LoVo (cell line): ENCODE measurements around the gene B3GAT3.
"Not testable (repeated sequence)": the region's sequence is repeated elsewhere in the genome, so short reads cannot be mapped to it uniquely, and the experiment has no call there.

Experiments
- DNase-seq: peaks from one replicate; pipeline ENCODE4 v3.0.0-alpha.2; 2016; ENCODE audit warnings: low spot score

The B3GAT3 gene

DNA sequence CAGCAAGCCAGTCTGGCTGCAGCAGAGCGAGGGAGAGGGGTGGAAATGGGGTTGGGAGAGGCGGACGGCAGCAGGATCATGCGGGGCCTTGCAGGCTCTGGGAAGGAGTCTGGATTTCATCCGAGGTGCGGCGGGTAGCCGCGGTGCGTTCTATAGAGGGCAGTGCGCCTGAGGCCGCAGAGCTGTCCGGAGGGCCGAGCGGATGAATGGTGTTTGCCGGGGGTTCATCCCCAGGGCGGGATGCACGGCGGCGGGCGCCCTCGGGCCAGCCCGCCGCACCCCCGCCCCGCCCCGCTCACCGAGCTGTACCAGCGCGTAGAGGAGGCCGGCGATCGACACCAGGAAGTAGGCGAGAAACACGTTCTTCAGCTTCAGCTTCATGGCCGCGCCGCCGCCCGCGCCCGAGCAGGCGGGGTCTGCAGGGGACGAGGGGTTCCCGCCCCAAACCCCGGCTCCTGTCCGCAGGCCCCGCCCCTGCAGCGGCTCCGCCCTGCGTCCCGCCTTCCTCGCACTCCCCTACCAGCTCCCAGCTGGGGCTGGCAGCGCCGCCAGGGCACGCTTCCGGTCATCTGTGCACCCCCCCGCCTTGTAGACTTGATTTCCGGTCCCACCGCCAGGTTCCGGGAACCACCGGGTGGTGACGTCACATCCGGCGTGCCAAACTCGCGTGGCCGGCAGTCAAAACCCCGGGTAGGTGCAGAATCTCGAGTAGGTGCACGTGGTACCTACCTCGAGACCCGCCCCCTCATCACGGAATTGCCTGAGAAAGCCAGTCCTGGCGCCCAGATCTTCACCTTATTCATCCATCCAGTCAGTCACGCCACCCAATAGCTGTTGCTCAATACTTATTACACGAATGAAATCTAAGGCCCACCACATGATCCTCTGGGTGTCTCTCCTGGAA lies at the start of gene B3GAT3:
B3GAT3 (minus strand) TSS at position 420 of the 904 bp plus-strand sequence; CDS start at position 381, 39 bp downstream.
- DNase-seq: peak; percentile 97

DNA sequence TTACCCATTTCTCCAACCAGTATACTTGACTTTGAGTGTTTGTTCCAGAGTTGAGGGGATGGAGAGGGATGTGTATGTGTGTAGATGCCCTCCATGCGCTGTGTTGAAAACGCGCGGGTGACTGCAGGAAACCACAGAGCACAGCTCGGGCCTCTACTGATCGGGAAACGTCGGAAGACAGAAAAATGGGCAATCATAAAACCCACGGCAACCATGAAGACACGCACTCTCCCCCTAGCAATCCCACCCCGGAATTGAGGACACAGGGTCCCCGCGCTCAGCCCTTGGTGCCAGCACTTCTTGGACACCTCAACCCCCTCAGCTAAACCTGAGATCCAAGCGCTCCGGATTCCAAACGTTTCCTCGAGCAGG lies 49.4 kb upstream of the B3GAT3 start:
- DNase-seq: peak; percentile 42

DNA sequence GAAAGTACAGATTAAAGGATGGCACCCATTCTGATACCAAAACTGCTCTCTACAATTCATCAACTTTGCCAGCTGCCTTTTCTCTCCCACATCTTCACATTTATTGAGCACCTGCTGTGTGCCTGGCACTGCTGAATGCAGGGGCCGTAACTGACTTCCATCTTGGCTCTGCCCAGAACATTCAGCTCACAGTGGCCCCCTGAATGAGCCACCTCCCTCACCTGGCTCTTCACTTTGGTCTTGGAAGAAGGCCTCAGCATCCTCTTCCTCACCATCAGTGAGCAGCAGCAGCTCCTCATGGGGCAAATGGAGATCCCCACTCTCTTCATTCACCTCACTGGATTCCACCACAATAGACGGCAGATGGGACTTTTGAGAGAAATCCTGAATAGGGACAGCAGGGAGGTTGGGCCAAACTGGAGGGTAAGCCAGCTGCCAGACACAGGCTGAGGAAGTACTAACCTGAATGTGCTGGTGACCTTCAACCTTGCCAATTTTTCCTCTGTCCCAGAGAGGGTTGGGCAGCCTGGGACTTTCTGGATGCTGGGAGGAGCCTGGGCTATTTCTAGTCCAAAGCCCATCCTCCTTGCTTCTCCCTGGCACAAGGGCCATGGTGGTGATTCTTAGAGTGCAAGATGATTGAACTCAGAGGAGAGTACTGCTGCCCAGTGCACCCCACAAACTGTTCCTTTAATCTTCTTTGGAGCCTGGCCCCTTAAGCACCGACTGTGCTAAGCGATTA lies 47.8 kb upstream of the B3GAT3 start:
- DNase-seq: no peak

DNA sequence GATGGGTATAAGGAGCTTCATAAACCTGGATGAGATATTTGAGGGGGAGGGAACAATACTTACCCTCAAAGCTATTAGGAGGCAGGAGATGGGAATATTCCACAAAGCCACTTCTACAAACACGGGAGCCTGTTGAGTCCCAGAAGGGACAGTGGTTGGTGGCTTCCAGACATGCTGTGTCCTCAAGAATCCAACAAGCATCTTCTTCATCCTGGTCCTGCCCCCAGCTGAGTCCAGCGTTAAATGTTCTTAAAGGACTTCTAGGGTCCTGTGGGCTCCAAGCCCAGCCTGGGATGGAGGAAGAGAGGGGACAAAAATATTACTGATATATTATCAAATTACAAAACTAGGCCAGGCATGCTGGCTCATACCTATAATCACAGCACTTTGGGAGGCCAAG lies 45.7 kb upstream of the B3GAT3 start:
- no peak for DNase-seq

DNA sequence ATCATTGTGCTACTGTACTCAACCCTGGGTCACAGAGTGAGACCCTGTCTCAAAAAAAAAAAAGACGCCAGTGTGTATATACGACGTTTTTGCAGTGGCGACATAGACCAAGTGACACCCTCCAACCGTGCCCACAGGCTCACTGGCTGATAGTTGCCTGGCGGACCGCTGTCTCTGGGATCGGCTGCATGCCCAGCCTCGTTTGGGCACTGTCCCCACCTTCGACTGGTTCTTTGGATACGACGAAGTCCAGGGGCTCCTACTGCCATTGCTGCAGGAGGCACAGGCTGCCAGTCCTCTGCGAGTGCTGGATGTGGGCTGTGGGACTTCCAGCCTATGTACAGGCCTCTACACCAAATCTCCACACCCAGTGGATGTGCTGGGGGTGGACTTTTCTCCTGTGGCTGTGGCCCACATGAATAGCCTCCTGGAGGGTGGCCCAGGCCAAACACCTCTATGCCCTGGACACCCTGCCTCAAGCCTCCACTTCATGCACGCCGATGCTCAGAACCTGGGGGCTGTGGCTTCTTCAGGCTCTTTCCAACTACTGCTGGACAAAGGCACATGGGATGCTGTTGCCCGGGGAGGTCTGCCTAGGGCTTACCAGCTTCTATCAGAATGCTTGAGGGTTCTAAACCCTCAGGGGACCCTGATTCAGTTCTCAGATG lies 44.6 kb upstream of the B3GAT3 start:
- DNase-seq: no peak

DNA sequence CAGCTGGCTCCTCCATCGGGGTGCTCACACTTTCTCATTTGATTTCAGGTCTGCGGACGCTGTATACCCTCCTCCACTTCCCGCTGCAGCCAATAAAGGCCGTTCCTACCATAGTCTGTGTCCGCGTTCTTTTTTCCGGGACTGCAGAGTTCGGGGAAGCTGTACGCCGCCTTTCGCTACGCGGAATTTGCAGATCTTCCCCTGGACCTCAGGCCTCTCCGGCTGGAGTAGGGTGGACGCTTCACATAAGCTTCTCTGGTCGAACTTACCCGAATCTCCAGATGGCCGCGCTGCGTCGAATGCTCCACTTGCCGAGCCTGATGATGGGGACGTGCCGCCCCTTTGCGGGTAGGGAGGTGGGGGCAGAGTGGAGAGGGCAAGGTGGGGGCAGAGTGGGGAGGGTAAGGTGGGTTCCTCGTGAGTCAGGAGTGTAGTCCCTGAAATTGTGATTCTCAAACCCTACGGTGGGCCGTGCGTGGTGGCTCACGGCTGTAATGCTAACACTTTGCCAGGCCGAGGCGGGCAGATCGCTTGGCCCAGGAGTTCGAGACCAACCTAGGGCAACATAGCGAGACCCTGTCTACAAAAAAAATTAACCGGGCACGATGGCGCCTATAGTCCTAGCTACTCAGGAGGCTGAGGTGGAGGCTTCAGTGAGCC lies 43.9 kb upstream of the B3GAT3 start:
- DNase-seq: no peak

DNA sequence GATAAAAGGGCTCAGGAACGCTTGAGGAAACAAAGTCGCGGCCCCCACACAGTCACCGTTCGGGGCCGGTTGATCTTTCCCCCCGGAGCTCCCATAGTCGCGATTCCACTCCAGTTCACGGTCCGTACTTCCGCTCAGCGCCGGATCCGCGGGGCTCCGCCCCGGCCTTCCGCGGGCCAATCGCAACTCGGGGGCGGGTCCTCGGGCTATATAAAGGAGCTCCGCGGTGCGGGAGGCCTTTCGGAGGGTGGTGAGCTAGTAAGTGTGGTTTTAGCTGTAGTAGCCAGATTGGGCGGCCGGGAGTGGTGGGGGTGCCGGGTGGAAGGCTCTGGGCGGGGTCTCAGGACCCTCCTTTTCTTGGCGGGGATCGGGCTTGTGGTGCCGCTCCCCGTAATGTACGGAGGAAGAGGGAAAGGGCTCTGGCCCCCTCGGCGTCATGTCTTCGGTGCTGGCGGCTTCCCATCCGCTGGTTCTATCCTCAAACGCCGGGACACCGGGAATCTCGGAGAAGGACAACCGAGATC lies 43.4 kb upstream of the B3GAT3 start, which contains the start of the genes C11orf98 and CSKMT:
C11orf98 (minus strand) TSS at position 136 of the 524 bp plus-strand sequence; CDS start at position 95, 41 bp downstream.
CSKMT (plus strand) TSS at position 238 of the 524 bp plus-strand sequence. CDS start 568 bp downstream, outside the sequence.
- DNase-seq: peak; percentile 93

DNA sequence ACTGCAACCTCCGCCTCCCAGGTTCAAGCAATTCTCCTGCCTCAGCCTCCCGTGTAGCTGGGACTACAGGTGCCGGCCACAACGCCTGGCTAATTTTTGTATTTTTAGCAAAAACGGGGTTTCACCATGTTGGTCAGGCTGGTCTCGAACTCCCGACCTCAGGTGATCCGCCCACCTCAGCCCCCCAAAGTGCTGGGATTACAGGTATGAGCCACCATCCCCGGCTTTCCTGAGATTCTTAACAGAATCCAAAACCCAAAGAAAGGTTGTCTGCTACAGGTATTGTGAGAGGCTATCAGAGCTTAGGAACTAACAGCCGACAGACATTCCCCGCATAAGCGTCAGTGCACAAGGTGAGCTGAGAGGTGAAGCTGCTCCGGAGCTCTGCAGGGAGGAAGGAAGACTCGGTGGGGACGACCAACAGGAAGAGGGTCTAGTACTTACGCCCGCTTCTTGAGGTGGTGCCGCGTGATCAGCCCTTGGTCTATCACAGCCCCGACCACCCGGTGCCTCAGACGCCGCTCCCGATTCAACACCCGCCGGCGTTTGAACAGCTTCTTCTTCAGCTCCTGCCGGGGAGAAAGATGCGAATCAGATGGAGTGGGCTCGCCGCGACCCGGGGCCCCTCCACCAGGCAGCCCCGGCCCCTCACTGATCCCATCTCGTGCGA lies 42.8 kb upstream of the B3GAT3 start:
- peak; percentile 55 for DNase-seq

DNA sequence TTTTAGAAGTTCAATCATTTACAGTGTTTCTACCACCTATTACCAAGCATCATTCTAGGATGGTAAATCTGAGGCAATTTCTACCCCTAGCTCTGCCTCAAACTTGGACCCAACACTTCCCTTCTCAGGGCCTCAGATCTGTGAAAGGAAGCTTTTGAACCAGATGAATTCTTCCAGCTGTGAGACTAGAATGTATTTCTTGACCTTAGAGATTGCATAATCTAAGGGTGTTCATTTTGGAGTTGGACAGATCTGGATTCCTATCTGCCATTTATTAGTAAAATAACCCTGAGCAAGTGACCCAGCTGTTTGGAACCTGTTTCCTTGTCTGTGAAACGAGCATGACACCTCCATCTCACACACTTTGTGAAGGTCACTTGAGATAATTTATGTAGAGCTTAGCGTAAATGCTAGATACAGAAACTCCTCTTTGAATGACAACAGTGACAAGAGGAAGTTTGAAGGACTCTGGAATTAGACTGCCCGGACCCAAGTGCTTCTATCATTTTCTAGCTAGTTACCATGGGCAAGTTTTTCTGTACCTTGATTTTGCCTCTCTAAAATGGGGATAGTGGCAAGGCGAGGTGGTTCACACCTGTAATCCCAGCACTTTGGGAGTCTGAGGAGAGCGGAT lies 35.1 kb upstream of the B3GAT3 start:
- no peak for DNase-seq

DNA sequence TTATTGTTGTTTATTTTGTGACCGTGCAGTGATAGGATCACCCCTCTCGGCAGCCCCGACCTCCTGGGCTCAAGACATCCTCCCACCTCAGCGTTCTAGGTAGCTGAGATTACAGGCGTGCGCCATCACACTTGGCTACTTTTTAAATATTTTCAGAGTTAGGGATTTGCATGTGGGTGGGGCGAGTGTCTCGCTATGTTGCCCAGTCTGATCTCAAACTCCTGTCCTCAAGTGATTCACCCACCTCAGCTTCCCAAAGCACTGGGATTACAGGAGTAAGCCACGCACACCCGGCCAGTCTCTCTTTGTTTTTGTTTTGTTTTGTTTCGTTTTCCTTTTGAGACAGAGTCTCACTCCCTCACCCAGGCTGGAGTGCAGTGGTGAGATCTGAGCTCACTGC lies 32.5 kb upstream of the B3GAT3 start:
- no peak for DNase-seq

DNA sequence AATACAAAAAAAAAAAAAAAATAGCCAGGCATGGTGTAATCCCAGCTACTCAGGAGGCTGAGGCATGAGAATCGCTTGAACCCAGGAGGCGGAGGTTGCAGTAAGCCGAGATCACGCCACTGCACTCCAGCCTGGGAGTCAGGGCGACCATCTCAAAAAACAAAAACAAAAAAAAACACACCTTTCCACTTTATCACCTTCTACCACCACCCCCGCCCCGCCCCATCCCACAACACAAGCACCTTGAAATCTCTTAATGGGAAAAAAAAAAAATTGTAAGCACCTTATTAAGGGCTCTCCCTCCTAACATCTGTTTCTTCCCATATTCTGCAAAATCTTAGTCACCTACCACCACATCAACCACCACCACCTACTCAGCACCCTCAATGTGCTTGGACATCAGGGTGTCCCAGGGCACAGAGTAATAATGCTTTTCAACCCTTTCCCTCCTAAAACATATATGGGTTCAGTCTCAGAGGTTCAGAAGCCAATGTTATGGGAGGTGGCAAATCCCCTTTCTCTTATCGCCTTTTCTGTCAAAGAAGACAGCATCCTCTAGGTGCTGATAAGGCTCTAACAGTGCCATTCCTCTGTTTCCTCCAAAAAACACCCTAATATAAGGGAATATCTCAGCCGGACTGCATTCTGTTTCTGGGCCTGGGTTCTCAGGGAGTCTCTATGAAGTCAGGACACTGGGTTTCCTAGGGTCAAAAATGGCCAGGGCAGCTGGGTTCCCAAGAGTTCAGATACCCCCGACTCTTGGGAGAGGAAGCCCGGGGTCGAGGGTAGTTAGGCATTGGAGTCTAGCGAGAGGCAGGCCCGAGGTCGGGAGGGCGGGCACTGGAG lies 30.6 kb upstream of the B3GAT3 start:
- DNase-seq: no peak

DNA sequence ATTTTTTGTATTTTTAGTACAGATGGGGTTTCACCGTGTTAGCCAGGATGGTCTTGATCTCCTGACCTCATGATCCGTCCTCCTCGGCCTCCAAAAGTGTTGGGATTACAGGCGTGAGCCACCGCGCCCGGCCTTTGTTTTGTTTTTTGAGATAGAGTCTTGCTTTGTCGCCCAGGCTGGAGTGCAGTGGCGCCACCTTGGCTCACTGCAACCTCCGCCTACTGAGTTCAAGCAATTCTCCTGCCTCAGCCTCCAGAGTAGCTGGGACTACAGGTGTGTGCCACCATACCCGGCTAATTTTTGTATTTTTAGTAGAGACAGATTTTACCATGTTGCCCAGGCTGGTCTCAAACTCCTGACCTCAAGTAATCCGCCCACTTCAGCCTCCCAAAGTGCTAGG lies 28.5 kb upstream of the B3GAT3 start:
- not testable (repeated sequence) for DNase-seq

DNA sequence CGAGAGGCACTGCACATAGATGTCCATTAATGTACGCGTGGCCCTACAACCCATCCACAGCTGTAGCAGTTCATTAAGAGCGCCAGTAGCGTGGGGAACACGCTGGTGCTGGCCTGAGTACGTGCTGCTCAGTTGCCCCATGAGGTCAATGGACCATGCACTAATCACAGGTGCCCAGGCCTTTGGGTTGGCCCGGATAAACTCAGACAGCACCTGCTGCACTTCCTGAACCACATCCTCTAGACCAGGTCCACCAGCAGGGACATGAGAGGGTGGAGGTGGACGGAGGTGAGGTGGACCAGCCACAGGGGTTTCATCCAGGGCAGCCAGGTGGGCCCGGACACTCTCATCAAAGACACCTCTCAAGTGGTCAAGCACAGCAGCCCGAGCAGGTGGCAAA lies 27.7 kb upstream of the B3GAT3 start:
- DNase-seq: no peak

DNA sequence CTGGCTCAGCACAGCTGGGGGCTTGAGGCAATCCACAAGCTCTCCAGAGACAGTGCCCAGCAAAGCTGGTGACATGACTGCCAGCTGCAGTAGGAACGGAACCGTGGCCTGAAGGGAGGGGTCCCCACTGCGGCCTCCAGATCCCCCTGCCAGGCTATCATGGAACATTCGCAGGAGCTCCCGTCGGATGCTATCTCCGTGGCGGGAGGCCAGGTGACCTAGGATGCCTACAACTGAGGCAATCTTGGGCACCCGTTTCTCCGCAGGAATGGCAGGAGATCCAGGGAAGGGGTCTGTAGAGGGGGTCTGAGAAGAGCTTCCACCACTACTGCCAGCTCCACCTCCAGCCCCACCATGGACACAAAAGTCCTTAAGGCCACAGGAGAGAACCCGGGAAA lies 27.2 kb upstream of the B3GAT3 start:
- no peak for DNase-seq

DNA sequence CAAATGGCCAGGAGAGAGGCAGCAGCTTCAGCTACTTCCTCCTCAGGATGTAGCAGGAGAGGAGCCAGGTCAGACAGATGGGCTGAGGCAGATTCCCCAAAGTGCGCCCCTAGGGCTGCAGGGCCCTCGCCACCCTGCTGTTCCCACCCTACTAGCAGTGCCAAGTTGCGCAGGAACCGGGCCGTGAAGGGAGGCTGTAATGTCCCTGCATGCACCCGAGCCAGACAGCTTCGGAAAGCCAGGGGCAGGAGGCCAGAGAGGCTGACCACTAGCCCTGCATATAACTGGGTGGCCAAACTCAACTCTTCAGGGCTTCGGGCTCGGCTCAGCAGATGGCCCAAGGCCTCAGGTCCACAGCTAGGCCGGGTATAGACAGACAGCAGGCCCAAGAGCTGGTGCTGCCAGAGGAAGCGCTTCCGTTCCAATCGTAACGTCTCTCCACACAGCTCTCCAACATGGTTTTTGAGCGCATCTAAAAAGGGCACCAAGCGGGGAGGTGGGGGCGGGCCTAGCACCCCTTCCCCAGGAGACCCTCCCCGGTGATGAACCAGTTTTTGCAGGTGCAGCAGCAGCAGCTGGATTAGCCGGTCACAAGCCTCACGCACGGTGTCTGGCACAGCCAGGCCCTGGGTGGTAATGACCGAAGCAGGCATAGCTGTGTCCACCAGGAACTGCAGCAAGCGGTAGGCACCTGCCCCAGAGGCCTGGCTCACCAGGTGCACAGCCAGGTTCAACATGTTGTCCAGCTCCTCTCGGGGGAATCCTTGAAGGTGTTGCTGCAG lies 26.6 kb upstream of the B3GAT3 start:
- DNase-seq: no peak

DNA sequence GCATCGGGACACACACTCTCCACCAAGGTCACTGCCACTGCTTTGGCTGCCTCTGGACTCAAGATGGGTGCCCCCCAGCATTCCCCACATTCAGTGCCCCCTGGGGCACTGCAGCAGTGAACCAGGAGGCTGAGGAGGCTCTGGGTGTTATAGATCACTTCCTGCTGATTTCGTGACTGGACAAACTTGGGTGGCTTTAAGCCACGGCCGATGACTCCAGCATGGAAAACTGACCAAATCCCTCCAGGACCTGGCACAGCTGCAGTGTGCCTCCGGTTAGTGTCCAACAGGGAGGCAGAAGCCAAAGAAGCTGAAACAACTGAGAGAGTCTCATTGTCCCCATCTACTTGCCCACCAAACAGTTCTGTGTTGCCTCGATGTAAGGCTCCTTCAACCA lies 25.8 kb upstream of the B3GAT3 start:
- DNase-seq: no peak

DNA sequence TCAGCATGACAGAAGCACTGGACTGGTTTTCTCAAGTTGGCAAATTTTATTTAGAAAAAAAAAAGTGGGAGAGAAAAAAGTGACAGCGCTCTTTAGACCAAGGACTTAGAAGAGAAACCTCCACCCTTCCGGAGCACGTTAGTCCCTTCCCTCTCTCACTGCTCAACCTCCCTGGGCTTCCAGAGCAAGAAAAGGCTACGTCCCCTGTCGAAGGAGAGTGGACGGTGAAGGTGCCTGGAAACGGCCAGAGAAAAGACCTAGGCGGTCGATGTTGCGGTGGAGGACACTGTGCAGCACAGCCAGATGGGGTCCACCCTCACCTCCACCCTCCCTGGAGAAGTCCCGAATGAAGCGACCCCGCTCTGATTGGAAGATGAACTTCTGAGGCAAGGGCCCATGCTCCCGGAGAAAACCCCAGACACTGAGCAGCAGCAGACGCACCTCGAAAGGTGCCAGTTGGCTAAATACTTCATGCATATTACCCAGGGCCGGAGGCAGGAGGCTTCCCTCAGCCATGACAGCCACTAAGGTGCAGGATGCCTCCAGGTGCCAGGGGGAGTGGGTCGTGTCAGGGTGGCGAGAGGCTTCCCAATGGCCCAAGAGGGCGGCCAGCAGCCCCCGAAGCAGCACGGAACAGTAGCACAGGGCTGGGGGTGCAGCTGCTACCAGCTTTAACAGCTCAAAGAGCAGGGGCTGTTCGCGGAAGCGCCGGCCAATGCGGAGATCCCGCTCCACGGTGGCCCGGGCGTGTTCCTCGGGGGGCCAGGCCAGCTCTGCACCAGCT lies 25.2 kb upstream of the B3GAT3 start:
- DNase-seq: no peak
